NCI-H526 treated with DMSO at 0.1 percent for 48 hours (cell line): Measurements from ENCODE around the gene NDUFA13.

Experiments used
- DNase-seq: peaks from one replicate; lab custom pipeline; 2025; lab: John Stamatoyannopoulos, UW

Gene NDUFA13

GRCh38 chr19:19510432-19510831 is 5.6 kb upstream of the NDUFA13 start:
- DNase-seq = no peak

DNA sequence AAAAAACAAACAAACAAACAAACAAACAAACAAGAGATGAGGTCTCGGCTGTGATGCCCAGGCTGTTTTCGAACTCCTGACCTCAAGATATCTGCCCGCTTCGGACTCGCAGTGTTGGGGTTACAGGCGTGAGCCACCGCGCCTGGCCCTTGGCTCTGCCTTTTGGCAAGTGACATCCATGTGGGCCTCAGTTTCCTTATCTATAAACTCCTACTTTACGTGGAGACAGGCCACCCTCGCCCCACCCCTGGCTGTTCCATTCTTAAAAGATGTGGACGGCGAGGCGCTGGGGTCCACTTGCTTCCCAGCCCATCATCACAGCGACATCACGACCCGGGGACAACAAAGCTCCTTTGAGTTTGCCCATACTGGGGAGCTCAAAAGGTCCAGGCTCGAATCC is 2.3 kb upstream of the NDUFA13 start:
- no peak for DNase-seq

- DNase-seq = no peak
Observed at GRCh38 chr19:19514215-19514657, 1.8 kb upstream of the NDUFA13 start.

- DNase-seq = no peak
Observed at GRCh38 chr19:19514881-19515641, 964 bp upstream of the NDUFA13 start, which contains the start of gene TSSK6. TSSK6 (minus strand) TSS chr19:19515548; CDS start chr19:19515427, 121 bp downstream.

GRCh38 chr19:19517235-19517619 is 1.2 kb downstream of the NDUFA13 start:
- DNase-seq = no peak

GRCh38 chr19:19520989-19521388 is 5.0 kb downstream of the NDUFA13 start:
- no peak for DNase-seq

GRCh38 chr19:19523177-19523576 is 7.2 kb downstream of the NDUFA13 start:
- DNase-seq = no peak

GRCh38 chr19:19524053-19524452 is 8.0 kb downstream of the NDUFA13 start:
- DNase-seq = peak; percentile 8

GRCh38 chr19:19525611-19526380 is 9.8 kb downstream of the NDUFA13 start:
- no peak for DNase-seq

DNA sequence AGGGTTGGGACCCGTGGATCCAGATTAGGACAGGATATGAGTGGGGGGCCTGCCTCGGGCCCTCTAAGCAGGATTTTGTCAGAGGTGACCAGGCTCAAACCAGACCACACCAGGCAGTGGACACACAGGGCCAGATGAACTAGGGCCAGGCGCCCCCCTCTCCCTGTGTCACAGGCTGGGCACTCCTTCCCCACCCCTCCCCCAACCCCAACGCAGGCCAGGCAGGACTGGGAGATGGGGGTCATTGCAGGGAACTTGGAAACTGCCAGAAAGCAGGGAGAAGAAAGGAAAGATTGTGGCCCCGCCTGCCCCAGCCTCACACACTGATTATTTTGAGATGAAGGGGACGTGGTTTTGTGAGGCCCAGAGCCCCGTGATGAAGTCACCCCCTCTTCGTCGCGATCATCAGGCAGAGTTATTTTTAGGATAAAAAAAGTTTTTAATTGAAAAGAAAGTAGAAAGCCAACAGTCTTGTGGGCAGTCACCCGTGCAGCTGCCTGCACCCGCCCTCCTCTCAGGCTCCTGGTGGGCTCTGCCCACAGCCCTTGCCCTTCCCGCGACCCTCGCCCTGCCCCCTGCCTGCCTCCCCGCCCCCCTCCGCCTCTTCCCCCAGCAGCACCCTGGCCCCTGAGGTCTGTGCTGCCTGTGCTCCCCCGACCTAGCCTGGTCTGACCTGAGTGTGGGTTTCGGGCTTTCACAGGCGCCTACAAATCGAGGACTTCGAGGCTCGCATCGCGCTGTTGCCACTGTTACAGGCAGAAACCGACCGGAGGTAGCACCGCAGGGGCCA is 10.8 kb downstream of the NDUFA13 start:
- no peak for DNase-seq

GRCh38 chr19:19527371-19527656 is 11.3 kb downstream of the NDUFA13 start:
- DNase-seq = no peak

DNA sequence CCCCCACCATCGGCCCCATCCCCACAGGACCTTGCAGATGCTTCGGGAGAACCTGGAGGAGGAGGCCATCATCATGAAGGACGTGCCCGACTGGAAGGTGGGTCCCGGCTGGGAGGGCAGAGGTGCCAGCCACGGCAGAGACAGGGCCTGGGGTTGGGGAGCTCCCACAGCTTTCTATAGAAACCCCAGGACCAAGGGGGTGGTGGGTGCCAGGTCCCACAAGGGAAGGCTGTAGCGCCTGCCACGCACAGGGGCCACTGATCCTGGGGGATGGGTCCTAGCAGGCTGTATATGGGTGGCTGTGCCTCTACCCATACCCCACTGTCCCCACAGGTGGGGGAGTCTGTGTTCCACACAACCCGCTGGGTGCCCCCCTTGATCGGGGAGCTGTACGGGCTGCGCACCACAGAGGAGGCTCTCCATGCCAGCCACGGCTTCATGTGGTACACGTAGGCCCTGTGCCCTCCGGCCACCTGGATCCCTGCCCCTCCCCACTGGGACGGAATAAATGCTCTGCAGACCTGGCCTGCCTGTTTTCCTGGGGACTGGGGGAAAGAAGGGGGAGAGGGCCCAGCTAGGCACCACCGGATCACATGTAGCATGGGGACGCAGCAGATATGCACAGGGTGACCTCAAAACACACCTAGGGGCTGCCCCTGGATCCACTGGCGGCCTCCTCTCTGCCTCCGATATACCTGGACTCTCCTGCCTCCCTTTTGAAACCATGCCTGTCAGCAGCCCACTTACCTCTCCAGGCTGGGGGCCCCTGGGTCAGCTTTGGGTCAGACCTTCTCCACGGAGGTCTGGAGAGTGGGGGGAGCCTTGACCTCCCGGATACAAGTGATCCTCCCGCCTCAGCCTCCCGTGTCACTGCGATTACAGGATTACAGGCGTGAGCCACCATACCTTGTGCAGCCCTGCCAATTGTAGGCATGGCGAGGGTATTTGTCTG is 11.9 kb downstream of the NDUFA13 start:
- no peak for DNase-seq

DNA sequence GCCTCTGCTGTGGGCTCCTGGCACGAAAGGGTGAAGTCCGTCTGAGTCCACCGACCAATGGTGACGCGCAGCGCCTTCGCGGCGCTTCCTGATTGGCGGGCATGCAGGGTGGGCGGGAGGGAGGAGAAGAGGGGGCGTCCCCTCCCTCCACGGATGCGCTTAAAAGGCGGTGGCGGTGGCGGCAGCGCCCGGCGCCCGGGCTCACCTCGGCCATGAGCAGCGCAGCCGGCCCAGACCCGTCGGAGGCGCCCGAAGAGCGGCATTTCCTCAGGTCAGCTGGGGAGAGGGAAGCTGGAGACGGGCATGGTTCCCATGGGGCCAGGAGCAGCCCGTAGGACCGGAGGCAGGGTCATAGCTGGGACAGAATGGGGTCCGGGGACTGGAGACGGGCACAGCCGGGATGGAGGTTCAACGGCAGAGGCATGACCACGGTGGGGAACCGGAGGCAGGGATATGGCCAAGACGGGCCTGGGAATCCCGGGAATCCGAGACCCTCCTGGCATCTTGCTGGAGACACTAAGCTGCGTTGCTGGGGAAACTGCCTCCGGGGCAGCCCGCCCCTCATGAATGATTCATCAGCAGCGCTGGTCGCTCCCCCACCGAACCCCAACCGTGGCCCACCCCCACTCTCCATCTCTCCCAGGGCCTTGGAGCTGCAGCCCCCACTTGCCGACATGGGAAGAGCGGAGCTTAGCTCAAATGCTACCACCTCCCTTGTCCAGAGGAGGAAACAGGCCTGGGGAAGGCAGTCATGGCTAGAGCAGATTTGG is 12.9 kb downstream of the NDUFA13 start, which contains the start of gene YJEFN3:
YJEFN3 (plus strand) TSS at position 191 of the 770 bp plus-strand sequence; CDS start at position 213, 22 bp downstream.
- no peak for DNase-seq

DNA sequence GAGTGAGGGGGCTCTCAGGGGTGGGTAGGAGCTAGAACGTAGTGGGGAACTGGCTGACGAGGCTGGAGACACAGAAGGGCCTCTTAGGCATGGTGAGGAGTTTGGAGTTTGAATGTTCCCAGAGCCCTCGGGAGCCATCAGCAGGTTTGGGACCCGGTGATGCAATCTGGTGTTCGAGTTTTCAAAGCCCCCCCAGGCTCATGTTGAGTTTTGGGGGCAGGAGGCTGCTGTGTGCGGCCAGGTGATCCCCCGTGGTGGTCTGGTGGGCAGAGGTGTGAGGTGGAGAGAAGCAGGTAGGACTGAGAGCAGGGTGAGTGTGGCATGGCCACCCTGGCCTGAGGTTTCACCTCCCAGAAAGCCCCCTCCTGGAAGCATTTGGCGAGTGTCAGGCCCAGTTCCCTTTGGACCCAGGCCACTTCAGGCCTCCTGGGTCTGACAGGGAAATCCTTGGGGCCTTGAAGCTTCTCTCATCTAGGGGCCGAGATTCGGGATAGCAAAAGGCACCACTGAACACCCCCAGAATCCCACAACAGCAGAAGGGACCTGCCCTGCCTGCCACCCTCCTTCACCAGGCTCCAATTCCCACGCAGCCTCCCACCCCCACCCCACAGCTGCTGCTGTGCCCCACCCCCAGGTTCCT is 13.9 kb downstream of the NDUFA13 start:
- DNase-seq = no peak

DNA sequence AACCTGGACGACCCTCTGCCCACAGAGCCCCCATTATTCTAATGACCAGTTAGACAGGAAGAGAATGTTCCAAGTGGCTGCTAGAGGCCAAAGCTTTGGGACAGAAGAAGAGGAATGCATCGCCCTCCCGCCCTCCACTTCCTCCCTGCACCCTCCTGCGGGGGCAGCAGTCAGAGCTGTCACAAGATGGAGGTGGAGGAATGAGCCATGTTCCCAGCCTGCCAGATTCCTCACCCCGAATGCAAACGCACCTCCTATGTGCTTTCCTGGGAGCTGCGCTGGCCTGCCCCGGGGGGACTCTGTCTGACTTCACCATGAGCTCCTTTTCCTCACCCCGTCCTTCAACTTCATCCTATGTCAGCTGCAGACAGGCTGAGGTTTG is 14.4 kb downstream of the NDUFA13 start:
- DNase-seq = no peak

GRCh38 chr19:19530889-19531288 is 14.9 kb downstream of the NDUFA13 start:
- DNase-seq = no peak

- no peak for DNase-seq
Observed at GRCh38 chr19:19531951-19532805, 16.2 kb downstream of the NDUFA13 start.

GRCh38 chr19:19532806-19533701 is 17.0 kb downstream of the NDUFA13 start:
- no peak for DNase-seq
